CD4-positive, alpha-beta T cell (primary cell): ENCODE data around the gene RGS17. TPM values are rescaled to one million over a fixed set of nuclear protein-coding genes. Genes with fewer than 3 reads are reported as not detected.

ENCODE experiments used
- ATAC-seq: fragments of 200-7000 bp; cut with Tn5 transposase; one replicate; pipeline ENCODE4 v1.10.0; 2022; ENCODE audit warnings: mild to moderate bottlenecking; ENCODE audit not compliant: poor library complexity
- CTCF ChIA-PET: fragments of 350-600 bp; sonication (Branson Sonifier 250); formaldehyde crosslinking; loops from one replicate; lab custom pipeline; 2021; ENCODE audit warnings: antibody characterized with exemption, inconsistent platforms; lab: Charles Lee
- POLR2A ChIA-PET: fragments of 350-600 bp; sonication (Branson Sonifier 250); formaldehyde crosslinking; loops from one replicate; lab custom pipeline; 2021; ENCODE audit warnings: antibody characterized with exemption, inconsistent platforms; lab: Charles Lee
- DNase-seq, 14 experiments: peaks; one replicate each; pipeline ENCODE4 v3.0.0-alpha.2; 2013 to 2020; ENCODE audit warnings: mixed read lengths in 2 of 14
- H3K27ac ChIP-seq, 2 donors: one replicate each; pipeline versions ENCODE4 v1.5.1 to v1.7.0; 2013; ENCODE audit warnings: low read length in 2 of 2, low read depth in 1 of 2, mild to moderate bottlenecking in 1 of 2
- H3K27me3 ChIP-seq, 2 experiments: 1 replicate in 1 of 2; 2 replicates in 1 of 2; pipeline versions ENCODE4 v1.6.1 to v1.7.0; 2013; ENCODE audit warnings: low read length in 2 of 2, control low read depth in 1 of 2, mild to moderate bottlenecking in 1 of 2, moderate library complexity in 1 of 2; ENCODE audit not compliant: insufficient read depth in 2 of 2, control insufficient read depth in 1 of 2
- H3K36me3 ChIP-seq: one replicate; pipeline ENCODE4 v1.6.1; 2013; ENCODE audit warnings: low read length, control low read depth; ENCODE audit not compliant: insufficient read depth
- H3K4me1 ChIP-seq: one replicate; pipeline ENCODE4 v1.6.1; 2013; ENCODE audit warnings: low read length, control low read depth; ENCODE audit not compliant: insufficient read depth
- H3K4me3 ChIP-seq: one replicate; pipeline ENCODE4 v1.5.1; 2013; ENCODE audit warnings: mild to moderate bottlenecking, low read length, moderate library complexity
- H3K9me3 ChIP-seq, 2 experiments: 1 replicate in 1 of 2; 2 replicates in 1 of 2; pipeline versions ENCODE4 v1.6.1 to v1.7.0; 2013; ENCODE audit warnings: low read length in 2 of 2, mild to moderate bottlenecking in 2 of 2, control low read depth in 1 of 2, moderate library complexity in 1 of 2; ENCODE audit not compliant: control insufficient read depth in 1 of 2, insufficient read depth in 1 of 2
- H3K27ac Mint-ChIP-seq: one replicate; pipeline ENCODE4 v1.8.0; 2020; ENCODE audit warnings: mixed read lengths
- H3K27me3 Mint-ChIP-seq: one replicate; pipeline ENCODE4 v1.8.0; 2021; ENCODE audit warnings: mixed read lengths
- H3K36me3 Mint-ChIP-seq: one replicate; pipeline ENCODE4 v1.8.0; 2021; ENCODE audit warnings: low read depth, mixed read lengths
- H3K4me1 Mint-ChIP-seq: one replicate; pipeline ENCODE4 v1.8.0; 2021; ENCODE audit warnings: low read depth, mixed read lengths
- H3K4me3 Mint-ChIP-seq: one replicate; pipeline ENCODE4 v1.8.0; 2020; ENCODE audit warnings: mild to moderate bottlenecking, mixed read lengths
- H3K9me3 Mint-ChIP-seq: one replicate; pipeline ENCODE4 v1.8.0; 2020; ENCODE audit warnings: mixed read lengths
- CTCF ChIP-seq: fragments of 200-600 bp; IDR thresholded peaks from one replicate; pipeline ENCODE4 v1.8.0; 2022; ENCODE audit warnings: antibody characterized with exemption, mild to moderate bottlenecking
- intact Hi-C, 2 experiments: fragments of 100-400 bp; cut with DNase I in 1 of 2; cut with micrococcal nuclease in 1 of 2; formaldehyde crosslinking; loops; one replicate each; pipeline versions ENCODE4 v1.15.1 to v1.9.0; 2023 to 2025; cut with DNase I, micrococcal nuclease
- total RNA-seq, 174 experiments: library from RNA in 2 of 174; stranded (reverse) in 2 of 174; gene quantifications; one replicate each; pipeline ENCODE4 v1.2.3 and lab custom pipeline; 2021 to 2026

The RGS17 gene
- total RNA-seq, 2 experiments from 2014 or later = not detected

- Histone ChIP-seq H3K4me3 (no peak overlapping the region), H3K4me1 (no peaks in the 10 kb centered on the region), H3K27me3 (no peaks in the 10 kb centered on the region), H3K9me3 (peaks cover 0 to 9% of the 10 kb centered on the region in 2 experiments), H3K36me3 (no peaks in the 10 kb centered on the region), H3K27ac (no peak overlapping the region)
- no peak for DNase-seq
- no peak overlapping the region for H3K4me3 Mint-ChIP-seq
- peaks cover 3% of the 10 kb centered on the region for H3K9me3 Mint-ChIP-seq
- no peaks in the 10 kb centered on the region for H3K36me3 Mint-ChIP-seq
- H3K27me3 Mint-ChIP-seq = peaks cover 9% of the 10 kb centered on the region
- ATAC-seq = no peak
- no peak overlapping the region for H3K27ac Mint-ChIP-seq
- POLR2A ChIA-PET = no interaction called here
- TF ChIP-seq CTCF = no peak
- CTCF ChIA-PET = no interaction called here
- intact Hi-C loops = no loop called here
- no peaks in the 10 kb centered on the region for H3K4me1 Mint-ChIP-seq
Measured at GRCh38 chr6:153145591-153145990, 14.5 kb upstream of the RGS17 start.

GRCh38 chr6:153143200-153143599 lies 12.1 kb upstream of the RGS17 start:
- TF ChIP-seq CTCF = no peak
- H3K27me3 ChIP-seq = peaks cover 0 to 2% of the 10 kb centered on the region in 2 experiments
- intact Hi-C loops = no loop called here
- Mint-ChIP-seq H3K9me3 (no peaks in the 10 kb centered on the region), H3K36me3 (no peaks in the 10 kb centered on the region), H3K27me3 (peaks cover 9% of the 10 kb centered on the region), H3K27ac (no peak overlapping the region), H3K4me1 (no peaks in the 10 kb centered on the region), H3K4me3 (no peak overlapping the region)
- no peak overlapping the region for H3K4me3 ChIP-seq
- no peaks in the 10 kb centered on the region for H3K4me1 ChIP-seq
- ChIA-PET CTCF (no interaction called here), POLR2A (no interaction called here)
- no peaks in the 10 kb centered on the region for H3K36me3 ChIP-seq
- no peak for DNase-seq
- no peak for ATAC-seq
- no peaks in the 10 kb centered on the region for H3K9me3 ChIP-seq
- no peak overlapping the region for H3K27ac ChIP-seq

DNA sequence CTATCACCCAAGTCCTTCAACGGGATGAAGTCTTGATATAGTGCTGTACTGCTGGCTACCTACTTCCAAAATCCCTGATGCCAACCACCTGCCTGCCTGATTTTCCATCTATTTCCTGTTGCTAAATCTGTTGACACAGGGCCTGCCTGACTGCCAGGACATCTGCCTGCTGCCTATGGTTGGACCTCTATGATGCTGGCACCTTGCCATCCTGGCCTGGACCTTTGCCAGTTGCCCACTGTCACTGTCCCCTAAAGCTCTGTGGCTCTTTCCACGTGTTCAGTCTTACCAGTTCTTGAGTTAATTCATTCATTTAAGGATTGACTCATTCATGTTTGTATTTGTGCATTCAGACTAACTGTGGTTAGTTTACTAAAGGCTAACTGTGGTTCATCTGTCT lies 9.2 kb upstream of the RGS17 start:
- no peaks in the 10 kb centered on the region for H3K36me3 ChIP-seq
- Mint-ChIP-seq H3K36me3 (no peaks in the 10 kb centered on the region), H3K4me1 (no peaks in the 10 kb centered on the region), H3K4me3 (no peak overlapping the region), H3K27ac (no peak overlapping the region), H3K27me3 (peaks cover 8% of the 10 kb centered on the region), H3K9me3 (no peaks in the 10 kb centered on the region)
- CTCF ChIA-PET = no interaction called here
- H3K4me3 ChIP-seq = no peak overlapping the region
- TF ChIP-seq CTCF = no peak
- DNase-seq (no peak), ATAC-seq (no peak)
- no peak overlapping the region for H3K27ac ChIP-seq
- H3K4me1 ChIP-seq = no peaks in the 10 kb centered on the region
- H3K27me3 ChIP-seq = peaks cover 2 to 3% of the 10 kb centered on the region in 2 experiments
- intact Hi-C loops = no loop called here
- POLR2A ChIA-PET = no interaction called here
- H3K9me3 ChIP-seq = no peaks in the 10 kb centered on the region
